Neural progenitor cell (in vitro differentiated cells): ENCODE data around the gene FGFR2. TPM values are rescaled to one million over a fixed set of nuclear protein-coding genes. Genes with fewer than 3 reads are reported as not detected.

Experiments
- DNase-seq: peaks from one replicate; pipeline ENCODE4 v3.0.0-alpha.2; 2016; ENCODE audit warnings: low spot score
- H2AFZ ChIP-seq: fragments of 200-600 bp; sonication (generic); replicated peaks from 2 replicates; pipeline ENCODE4 v1.6.1; 2016; ENCODE audit warnings: antibody characterized with exemption
- H3F3A ChIP-seq: fragments of 200-600 bp; sonication (generic); 2 replicates; pipeline ENCODE4 v1.6.1; 2016; ENCODE audit warnings: antibody characterized with exemption, low read depth
- H3K27ac ChIP-seq: fragments of 200-600 bp; sonication (generic); 2 replicates; pipeline ENCODE4 v1.5.1; 2016; ENCODE audit warnings: mild to moderate bottlenecking
- H3K27me3 ChIP-seq: fragments of 200-600 bp; sonication (generic); 2 replicates; pipeline ENCODE4 v1.6.1; 2016; ENCODE audit warnings: mild to moderate bottlenecking, moderate library complexity
- H3K36me3 ChIP-seq: fragments of 200-600 bp; sonication (generic); 2 replicates; pipeline ENCODE4 v1.5.1; 2016
- H3K4me1 ChIP-seq: fragments of 200-600 bp; sonication (generic); 2 replicates; pipeline ENCODE4 v1.6.1; 2016; ENCODE audit warnings: mixed run types
- H3K4me2 ChIP-seq: fragments of 200-600 bp; sonication (generic); 2 replicates; pipeline ENCODE4 v1.6.1; 2016
- H3K4me3 ChIP-seq: fragments of 200-600 bp; sonication (generic); 2 replicates; pipeline ENCODE4 v1.5.1; 2016
- H3K79me2 ChIP-seq: fragments of 200-600 bp; sonication (generic); 2 replicates; pipeline ENCODE4 v1.6.1; 2016; ENCODE audit warnings: low read depth
- H3K9ac ChIP-seq: fragments of 200-600 bp; sonication (generic); 2 replicates; pipeline ENCODE4 v1.6.1; 2016
- H3K9me3 ChIP-seq: fragments of 200-600 bp; sonication (generic); 2 replicates; pipeline ENCODE4 v1.5.1; 2016; ENCODE audit warnings: low read depth
- H4K20me1 ChIP-seq: fragments of 200-600 bp; sonication (generic); 2 replicates; pipeline ENCODE4 v1.6.1; 2016; ENCODE audit warnings: low read depth
- H3K27ac Mint-ChIP-seq: 3 replicates; pipeline ENCODE4 v1.8.0; 2021; ENCODE audit warnings: mixed read lengths
- H3K27me3 Mint-ChIP-seq: 2 replicates; pipeline ENCODE4 v1.8.0; 2022; ENCODE audit warnings: low read depth, mild to moderate bottlenecking, inconsistent platforms, moderate library complexity, mixed read lengths; ENCODE audit not compliant: insufficient read depth
- H3K36me3 Mint-ChIP-seq: 3 replicates; pipeline ENCODE4 v1.8.0; 2021; ENCODE audit warnings: mixed read lengths
- H3K4me1 Mint-ChIP-seq: 3 replicates; pipeline ENCODE4 v1.8.0; 2021; ENCODE audit warnings: mixed read lengths
- H3K4me3 Mint-ChIP-seq: 3 replicates; pipeline ENCODE4 v1.8.0; 2021; ENCODE audit warnings: mild to moderate bottlenecking, moderate library complexity, mixed read lengths
- H3K9me3 Mint-ChIP-seq: 3 replicates; pipeline ENCODE4 v1.8.0; 2020; ENCODE audit warnings: mixed read lengths
- CTCF ChIP-seq: fragments of 200-600 bp; sonication (generic); IDR thresholded peaks from 2 replicates; pipeline ENCODE4 v1.5.1; 2017; ENCODE audit warnings: antibody characterized with exemption, mild to moderate bottlenecking
- EZH2 ChIP-seq: fragments of 200-600 bp; sonication (generic); IDR thresholded peaks from 2 replicates; pipeline ENCODE4 v1.6.1; 2017; ENCODE audit warnings: antibody characterized with exemption, mild to moderate bottlenecking, moderate library complexity
- EZH2phosphoT487 ChIP-seq: fragments of 200-600 bp; sonication (generic); IDR thresholded peaks from 2 replicates; pipeline ENCODE4 v1.6.1; 2017; ENCODE audit warnings: antibody characterized with exemption
- total RNA-seq: library from RNA; depleted of rRNA; stranded (reverse); fragments of >200 nt; gene quantifications from 2 replicates; pipeline ENCODE4 v1.2.3, GENCODE V29; 2015; ENCODE audit warnings: low replicate concordance

Gene FGFR2
- total RNA-seq, 1 donor from 2014 or later, result 99.1 TPM

DNA sequence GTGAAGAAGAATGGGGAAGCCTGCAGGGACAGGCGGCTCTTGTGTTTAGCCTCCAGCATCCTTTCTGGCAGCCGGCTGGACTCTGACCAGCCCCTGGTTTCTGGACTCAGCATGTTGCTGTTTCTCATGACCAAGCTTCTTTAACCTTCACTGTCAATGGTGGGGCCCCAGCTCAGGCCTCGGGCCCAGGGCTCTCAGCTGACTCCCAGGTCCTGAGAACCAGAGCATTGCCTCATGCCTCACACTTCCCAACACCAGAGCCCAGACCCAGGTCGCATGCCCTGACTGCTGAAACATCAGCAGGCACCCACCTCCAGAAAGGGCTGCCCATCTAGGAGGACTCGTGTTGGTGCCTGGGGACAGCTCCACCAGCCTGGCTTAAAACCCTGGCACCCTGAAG lies 34.8 kb upstream of the FGFR2 start:
- Histone ChIP-seq H3K4me3 (no peak overlapping the region), H3F3A (peaks cover 4% of the 10 kb centered on the region), H3K9ac (no peak overlapping the region), H3K4me1 (peaks cover 17% of the 10 kb centered on the region), H3K9me3 (peaks cover 3% of the 10 kb centered on the region), H3K79me2 (no peaks in the 10 kb centered on the region), H2AFZ (no peak overlapping the region), H3K27ac (no peak overlapping the region), H3K27me3 (no peaks in the 10 kb centered on the region), H4K20me1 (no peaks in the 10 kb centered on the region), H3K36me3 (no peaks in the 10 kb centered on the region), H3K4me2 (no peak overlapping the region)
- Mint-ChIP-seq H3K27ac (no peak overlapping the region), H3K9me3 (peaks cover 12% of the 10 kb centered on the region), H3K27me3 (peaks cover 7% of the 10 kb centered on the region), H3K36me3 (no peaks in the 10 kb centered on the region), H3K4me1 (peaks cover 20% of the 10 kb centered on the region), H3K4me3 (no peak overlapping the region)
- DNase-seq, result no peak
- TF ChIP-seq CTCF (no peak), EZH2phosphoT487 (no peak), EZH2 (no peak)

DNA sequence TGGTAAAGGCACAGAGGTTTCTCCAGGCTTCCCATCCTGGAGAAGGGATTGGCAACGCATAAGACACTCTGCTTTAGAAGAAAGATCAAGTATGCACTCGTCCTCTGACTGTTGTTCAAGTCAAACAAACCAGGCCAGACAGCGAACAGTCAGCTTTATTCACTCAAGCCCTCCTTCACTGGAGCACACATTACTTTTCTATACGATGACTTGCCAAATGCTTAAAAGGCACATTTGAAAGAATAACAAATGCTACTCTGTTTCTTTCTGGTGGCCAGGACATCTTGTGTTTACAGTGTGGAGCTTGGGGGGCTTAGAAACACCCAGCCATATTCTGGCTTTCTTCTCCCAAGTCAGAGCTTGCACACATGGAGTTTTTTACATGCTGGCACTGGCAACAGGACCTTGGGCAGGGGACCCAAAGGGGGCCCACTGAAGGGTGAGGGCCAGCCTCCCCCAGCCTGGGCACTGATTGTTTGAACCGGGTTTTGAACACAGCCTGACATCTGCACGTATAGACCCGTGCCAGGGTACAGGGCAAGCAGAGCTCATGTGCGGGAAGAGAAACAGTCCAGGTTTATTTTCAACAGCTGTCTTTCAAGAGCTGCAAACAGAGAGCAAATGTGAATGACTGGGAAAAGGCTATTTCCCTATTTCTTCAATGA lies 33.3 kb upstream of the FGFR2 start:
- Histone ChIP-seq H4K20me1 (no peaks in the 10 kb centered on the region), H3K36me3 (no peaks in the 10 kb centered on the region), H3K27ac (no peak overlapping the region), H3K4me2 (no peak overlapping the region), H3K79me2 (no peaks in the 10 kb centered on the region), H3K4me1 (peaks cover 21% of the 10 kb centered on the region), H3F3A (peaks cover 4% of the 10 kb centered on the region), H3K4me3 (no peak overlapping the region), H2AFZ (peak overlapping the region; percentile 21), H3K9ac (no peak overlapping the region), H3K9me3 (peaks cover 3% of the 10 kb centered on the region), H3K27me3 (no peaks in the 10 kb centered on the region)
- no peak for DNase-seq
- no peak for TF ChIP-seq EZH2
- no peak for TF ChIP-seq CTCF
- TF ChIP-seq EZH2phosphoT487, result no peak
- peak overlapping the region; percentile 39 for H3K27ac Mint-ChIP-seq
- H3K9me3 Mint-ChIP-seq, result peaks cover 4% of the 10 kb centered on the region
- H3K4me1 Mint-ChIP-seq, result peaks cover 28% of the 10 kb centered on the region
- no peaks in the 10 kb centered on the region for H3K36me3 Mint-ChIP-seq
- peaks cover 7% of the 10 kb centered on the region for H3K27me3 Mint-ChIP-seq
- no peak overlapping the region for H3K4me3 Mint-ChIP-seq

DNA sequence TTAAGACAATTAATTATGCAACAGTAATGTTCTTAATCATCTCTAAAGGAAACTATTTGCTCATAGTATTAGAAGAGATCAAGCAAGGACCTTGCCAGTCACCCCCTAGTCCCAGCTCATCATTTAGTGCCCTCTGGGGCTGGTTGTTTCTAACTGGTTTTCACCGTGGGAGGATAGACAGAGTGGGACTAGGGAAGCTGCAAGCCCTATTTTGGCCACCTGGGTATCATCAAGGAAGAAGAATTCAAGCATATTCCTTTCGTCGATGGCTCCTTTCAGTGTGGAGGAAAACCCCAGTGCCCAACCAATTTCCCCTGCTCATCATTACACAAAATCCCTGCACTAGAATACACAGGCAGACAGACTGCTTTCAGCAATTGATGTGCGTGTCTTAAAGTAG lies 30.6 kb upstream of the FGFR2 start:
- peaks cover 4% of the 10 kb centered on the region for H3F3A ChIP-seq
- H3K79me2 ChIP-seq, result no peaks in the 10 kb centered on the region
- no peak for TF ChIP-seq EZH2phosphoT487
- no peak for TF ChIP-seq EZH2
- no peak for TF ChIP-seq CTCF
- Mint-ChIP-seq H3K4me1 (peaks cover 28% of the 10 kb centered on the region), H3K27me3 (peaks cover 7% of the 10 kb centered on the region), H3K36me3 (no peaks in the 10 kb centered on the region), H3K27ac (no peak overlapping the region), H3K9me3 (no peaks in the 10 kb centered on the region), H3K4me3 (no peak overlapping the region)
- H3K36me3 ChIP-seq, result no peaks in the 10 kb centered on the region
- no peaks in the 10 kb centered on the region for H4K20me1 ChIP-seq
- H3K4me2 ChIP-seq, result no peak overlapping the region
- H3K9me3 ChIP-seq, result no peaks in the 10 kb centered on the region
- H3K4me3 ChIP-seq, result no peak overlapping the region
- DNase-seq, result no peak
- H3K9ac ChIP-seq, result no peak overlapping the region
- peaks cover 22% of the 10 kb centered on the region for H3K4me1 ChIP-seq
- H3K27ac ChIP-seq, result no peak overlapping the region
- H3K27me3 ChIP-seq, result no peaks in the 10 kb centered on the region
- no peak overlapping the region for H2AFZ ChIP-seq
